Nephron (organoid): ENCODE measurements around the gene KCNG2.

Experiments used
- H3K27ac Mint-ChIP-seq, 3 experiments: 2 replicates each; pipeline ENCODE4 v1.8.0; 2020; ENCODE audit warnings: mixed read lengths in 3 of 3, mild to moderate bottlenecking in 2 of 3, moderate library complexity in 1 of 3
- H3K27me3 Mint-ChIP-seq: 2 replicates; pipeline ENCODE4 v1.8.0; 2021; ENCODE audit warnings: low read depth, mild to moderate bottlenecking, moderate library complexity, mixed read lengths
- H3K36me3 Mint-ChIP-seq: 2 replicates; pipeline ENCODE4 v1.8.0; 2020; ENCODE audit warnings: low read depth, mixed read lengths
- H3K4me1 Mint-ChIP-seq: 2 replicates; pipeline ENCODE4 v1.8.0; 2020; ENCODE audit warnings: mixed read lengths
- H3K4me3 Mint-ChIP-seq, 3 experiments: 2 replicates each; pipeline ENCODE4 v1.8.0; 2020; ENCODE audit warnings: mild to moderate bottlenecking in 3 of 3, mixed read lengths in 3 of 3, moderate library complexity in 2 of 3
- H3K9me3 Mint-ChIP-seq: 2 replicates; pipeline ENCODE4 v1.8.0; 2020; ENCODE audit warnings: mixed read lengths
- TF ChIP-seq, protein P1 (sequence below), 3 experiments: fragments of 200-600 bp; sonication (generic); IDR thresholded peaks; one replicate each; pipeline ENCODE4 v1.5.0; 2021; ENCODE audit warnings: antibody characterized with exemption in 3 of 3; ENCODE audit not compliant: unreplicated experiment in 3 of 3

Gene KCNG2

GRCh38 chr18:79867666-79868065 lies 69.9 kb downstream of the KCNG2 start:
- Mint-ChIP-seq H3K27ac (no peak overlapping the region), H3K4me3 (no peak overlapping the region), H3K9me3 (no peaks in the 10 kb centered on the region), H3K36me3 (no peaks in the 10 kb centered on the region), H3K27me3 (peaks cover 3% of the 10 kb centered on the region), H3K4me1 (peaks cover 8% of the 10 kb centered on the region)
- TF ChIP-seq, protein P1, sequence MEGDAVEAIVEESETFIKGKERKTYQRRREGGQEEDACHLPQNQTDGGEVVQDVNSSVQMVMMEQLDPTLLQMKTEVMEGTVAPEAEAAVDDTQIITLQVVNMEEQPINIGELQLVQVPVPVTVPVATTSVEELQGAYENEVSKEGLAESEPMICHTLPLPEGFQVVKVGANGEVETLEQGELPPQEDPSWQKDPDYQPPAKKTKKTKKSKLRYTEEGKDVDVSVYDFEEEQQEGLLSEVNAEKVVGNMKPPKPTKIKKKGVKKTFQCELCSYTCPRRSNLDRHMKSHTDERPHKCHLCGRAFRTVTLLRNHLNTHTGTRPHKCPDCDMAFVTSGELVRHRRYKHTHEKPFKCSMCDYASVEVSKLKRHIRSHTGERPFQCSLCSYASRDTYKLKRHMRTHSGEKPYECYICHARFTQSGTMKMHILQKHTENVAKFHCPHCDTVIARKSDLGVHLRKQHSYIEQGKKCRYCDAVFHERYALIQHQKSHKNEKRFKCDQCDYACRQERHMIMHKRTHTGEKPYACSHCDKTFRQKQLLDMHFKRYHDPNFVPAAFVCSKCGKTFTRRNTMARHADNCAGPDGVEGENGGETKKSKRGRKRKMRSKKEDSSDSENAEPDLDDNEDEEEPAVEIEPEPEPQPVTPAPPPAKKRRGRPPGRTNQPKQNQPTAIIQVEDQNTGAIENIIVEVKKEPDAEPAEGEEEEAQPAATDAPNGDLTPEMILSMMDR (IDR thresholded peaks at IDR 0.05; ENCODE audit: unreplicated experiment in 3 of 3): no peak

GRCh38 chr18:79868168-79868784 lies 70.5 kb downstream of the KCNG2 start:
- Mint-ChIP-seq H3K36me3 (no peaks in the 10 kb centered on the region), H3K27ac (no peak overlapping the region), H3K4me1 (peaks cover 8% of the 10 kb centered on the region), H3K4me3 (no peak overlapping the region), H3K27me3 (peaks cover 6% of the 10 kb centered on the region), H3K9me3 (no peaks in the 10 kb centered on the region)
- TF ChIP-seq, protein P1 (IDR thresholded peaks at IDR 0.05; ENCODE audit: unreplicated experiment in 3 of 3): no peak

- Mint-ChIP-seq H3K4me3 (no peak overlapping the region), H3K27me3 (peaks cover 12% of the 10 kb centered on the region), H3K9me3 (no peaks in the 10 kb centered on the region), H3K4me1 (peaks cover 11% of the 10 kb centered on the region), H3K36me3 (no peaks in the 10 kb centered on the region), H3K27ac (no peak overlapping the region)
- TF ChIP-seq, protein P1 (IDR thresholded peaks at IDR 0.05; ENCODE audit: unreplicated experiment in 3 of 3): no peak
Measured at GRCh38 chr18:79868811-79869541, 71.2 kb downstream of the KCNG2 start.

DNA sequence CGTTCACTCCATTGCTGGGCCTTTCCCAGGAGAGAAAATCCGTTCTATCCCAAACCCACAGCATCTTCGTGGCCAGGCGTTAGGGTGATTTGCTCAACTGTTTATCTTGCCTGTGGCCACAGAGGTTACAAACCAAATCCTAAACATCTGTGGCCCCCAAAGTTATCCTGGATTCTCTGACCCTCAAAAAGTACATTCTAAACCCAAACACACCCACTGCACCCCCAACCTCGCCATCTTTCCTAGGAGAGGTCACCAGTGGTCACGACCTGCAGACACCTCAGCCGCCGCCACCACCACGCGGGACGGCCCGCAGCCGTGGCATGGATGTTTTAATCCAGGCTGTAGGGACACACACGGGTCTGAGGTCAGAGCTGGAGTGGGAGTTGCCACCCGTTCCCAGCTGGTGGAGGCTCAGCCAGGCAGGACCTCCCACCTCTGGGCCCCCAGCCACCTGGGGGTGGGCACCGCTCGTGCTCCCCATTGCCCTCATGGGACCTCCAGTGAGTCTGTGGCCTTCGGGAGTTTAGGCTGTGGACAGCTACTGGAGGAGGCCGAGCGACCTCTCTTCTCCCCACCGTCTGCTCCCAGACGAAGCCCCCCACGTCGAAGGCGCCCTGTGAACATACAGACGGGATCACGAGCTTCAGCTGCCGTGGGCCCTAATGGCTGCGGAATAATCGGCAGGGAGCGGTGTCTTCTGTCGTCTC lies 72.0 kb downstream of the KCNG2 start:
- H3K4me3 Mint-ChIP-seq: no peak overlapping the region
- peaks cover 14% of the 10 kb centered on the region for H3K27me3 Mint-ChIP-seq
- no peaks in the 10 kb centered on the region for H3K9me3 Mint-ChIP-seq
- no peak overlapping the region for H3K27ac Mint-ChIP-seq
- peaks cover 14% of the 10 kb centered on the region for H3K4me1 Mint-ChIP-seq
- TF ChIP-seq, protein P1 (IDR thresholded peaks at IDR 0.05; ENCODE audit: unreplicated experiment in 3 of 3): no peak
- no peaks in the 10 kb centered on the region for H3K36me3 Mint-ChIP-seq

DNA sequence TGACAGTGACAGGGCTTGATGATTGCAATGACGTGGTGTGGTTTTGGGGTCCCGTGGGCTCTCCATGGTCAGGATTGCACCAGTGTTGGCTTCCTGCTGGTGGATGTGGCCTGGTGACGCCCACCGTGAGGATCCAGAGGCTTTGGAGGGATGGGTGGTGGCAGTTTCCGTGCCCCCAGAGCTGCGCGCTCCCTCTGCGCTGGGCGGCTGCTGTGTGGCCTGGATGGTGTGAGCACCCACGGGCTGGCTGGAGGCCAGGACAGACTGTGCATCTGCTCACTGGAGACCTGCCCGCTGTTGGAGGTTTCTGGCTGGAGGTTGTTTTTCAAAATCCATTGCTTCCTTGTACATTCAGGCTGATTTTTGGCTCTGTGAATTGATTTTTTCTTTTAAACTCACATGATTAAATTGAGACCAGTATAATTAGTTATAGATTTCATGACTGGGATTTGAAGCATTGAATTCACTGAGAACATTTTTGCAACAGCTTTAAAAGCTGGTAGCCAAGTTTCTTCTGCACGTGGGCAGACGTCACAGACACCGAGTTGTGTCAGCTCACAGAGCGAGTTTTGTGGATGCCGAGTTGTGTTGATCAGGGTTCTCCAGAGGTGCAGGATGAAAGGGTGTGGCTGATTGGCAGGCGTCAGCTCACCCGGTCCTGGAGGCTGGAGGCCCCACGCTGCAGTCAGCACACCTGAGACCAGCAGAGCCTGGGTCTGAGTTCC lies 72.7 kb downstream of the KCNG2 start:
- TF ChIP-seq, protein P1 (IDR thresholded peaks at IDR 0.05; ENCODE audit: unreplicated experiment in 3 of 3): no peak
- no peak overlapping the region for H3K4me3 Mint-ChIP-seq

More for the DNA sequence above, 72.7 kb downstream of the KCNG2 start:
- peaks cover 14% of the 10 kb centered on the region for H3K27me3 Mint-ChIP-seq
- H3K27ac Mint-ChIP-seq: no peak overlapping the region
- no peaks in the 10 kb centered on the region for H3K9me3 Mint-ChIP-seq
- H3K4me1 Mint-ChIP-seq: peaks cover 14% of the 10 kb centered on the region
- no peaks in the 10 kb centered on the region for H3K36me3 Mint-ChIP-seq
